Activated B cell treated with CpG ODN at 0.5 μM for 24 hours (primary cell): ENCODE results near the gene MPG. TPM values are rescaled to one million over a fixed set of nuclear protein-coding genes. Genes with fewer than 3 reads are reported as not detected.

Experiments
- ATAC-seq: fragments of 200-7000 bp; cut with Tn5 transposase; one replicate; pipeline ENCODE4 v1.10.0; 2021; ENCODE audit warnings: low read depth, mild to moderate bottlenecking, moderate library complexity
- CTCF ChIA-PET: fragments of 350-600 bp; sonication (Branson Sonifier 250); formaldehyde crosslinking; loops from one replicate; lab custom pipeline; 2021; ENCODE audit warnings: antibody characterized with exemption; lab: Charles Lee
- POLR2A ChIA-PET: fragments of 350-600 bp; sonication (Branson Sonifier 250); formaldehyde crosslinking; loops from one replicate; lab custom pipeline; 2021; ENCODE audit warnings: antibody characterized with exemption; lab: Charles Lee
- DNase-seq: peaks from one replicate; pipeline ENCODE4 v3.0.0; 2022
- H3K27ac Mint-ChIP-seq: one replicate; pipeline ENCODE4 v1.8.0; 2020; ENCODE audit warnings: mixed read lengths
- H3K27me3 Mint-ChIP-seq: one replicate; pipeline ENCODE4 v1.8.0; 2021; ENCODE audit warnings: mixed read lengths
- H3K36me3 Mint-ChIP-seq: one replicate; pipeline ENCODE4 v1.8.0; 2021; ENCODE audit warnings: low read depth, mixed read lengths
- H3K4me1 Mint-ChIP-seq: one replicate; pipeline ENCODE4 v1.8.0; 2021; ENCODE audit warnings: mixed read lengths
- H3K4me3 Mint-ChIP-seq: one replicate; pipeline ENCODE4 v1.8.0; 2020; ENCODE audit warnings: mild to moderate bottlenecking, mixed read lengths
- H3K9me3 Mint-ChIP-seq: one replicate; pipeline ENCODE4 v1.8.0; 2020; ENCODE audit warnings: mixed read lengths
- intact Hi-C: fragments of 100-400 bp; cut with micrococcal nuclease; formaldehyde crosslinking; loops from one replicate; pipeline ENCODE4 v1.15.1; 2024
- total RNA-seq: library from RNA; stranded (reverse); gene quantifications from 2 replicates; pipeline ENCODE4 v1.2.3, GENCODE V29; 2022
- TF ChIP-seq, protein P1 (sequence below): fragments of 200-600 bp; IDR thresholded peaks from one replicate; pipeline ENCODE4 v1.8.0; 2022; ENCODE audit warnings: antibody characterized with exemption, mild to moderate bottlenecking

Gene MPG
- total RNA-seq, 1 donor from 2014 or later: 51.7 TPM

DNA sequence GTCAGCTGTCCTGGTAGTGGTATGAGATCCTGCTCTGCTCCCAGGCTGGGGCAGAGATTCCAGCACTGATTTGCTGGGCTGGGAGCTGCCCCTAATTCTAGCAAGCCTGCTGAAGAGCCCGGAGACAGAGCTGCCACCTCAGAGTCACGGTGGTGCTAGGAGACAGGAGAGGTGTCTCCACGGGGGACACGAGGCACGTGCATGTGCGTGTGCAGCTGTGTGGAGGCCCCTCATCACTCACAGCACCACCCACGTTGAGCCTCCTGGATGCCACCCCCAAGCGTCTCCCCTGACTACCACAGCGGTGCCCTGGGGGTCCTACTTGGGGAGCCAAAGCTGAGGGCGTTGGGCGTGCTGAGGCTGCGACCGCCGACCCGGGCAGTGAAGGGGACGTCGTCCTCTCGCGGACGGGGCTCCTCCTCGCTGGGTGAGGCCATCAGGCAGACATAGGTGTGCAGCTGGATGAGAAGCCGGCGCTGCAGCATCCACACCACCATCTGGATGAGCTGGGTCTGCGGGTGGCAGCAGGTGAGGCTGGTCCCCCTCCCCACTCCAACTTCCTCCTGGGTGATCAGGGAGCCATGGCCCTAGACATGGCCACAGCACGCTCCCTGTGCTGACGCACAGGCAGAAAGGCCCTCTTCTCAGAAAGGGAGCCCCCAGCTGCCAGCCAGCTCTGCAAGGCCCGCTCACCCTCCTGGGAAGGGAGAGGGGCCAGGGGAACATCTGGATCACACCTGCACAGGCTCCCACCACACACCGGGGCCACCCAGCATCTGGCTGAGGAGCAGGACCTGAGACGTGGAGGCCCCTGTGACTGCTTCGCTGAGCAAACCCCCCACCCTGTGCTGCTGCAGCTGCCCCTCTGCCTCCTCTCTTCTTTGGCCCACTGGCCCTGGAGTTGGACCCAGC lies 11.6 kb downstream of the MPG start:
- TF ChIP-seq, protein P1, sequence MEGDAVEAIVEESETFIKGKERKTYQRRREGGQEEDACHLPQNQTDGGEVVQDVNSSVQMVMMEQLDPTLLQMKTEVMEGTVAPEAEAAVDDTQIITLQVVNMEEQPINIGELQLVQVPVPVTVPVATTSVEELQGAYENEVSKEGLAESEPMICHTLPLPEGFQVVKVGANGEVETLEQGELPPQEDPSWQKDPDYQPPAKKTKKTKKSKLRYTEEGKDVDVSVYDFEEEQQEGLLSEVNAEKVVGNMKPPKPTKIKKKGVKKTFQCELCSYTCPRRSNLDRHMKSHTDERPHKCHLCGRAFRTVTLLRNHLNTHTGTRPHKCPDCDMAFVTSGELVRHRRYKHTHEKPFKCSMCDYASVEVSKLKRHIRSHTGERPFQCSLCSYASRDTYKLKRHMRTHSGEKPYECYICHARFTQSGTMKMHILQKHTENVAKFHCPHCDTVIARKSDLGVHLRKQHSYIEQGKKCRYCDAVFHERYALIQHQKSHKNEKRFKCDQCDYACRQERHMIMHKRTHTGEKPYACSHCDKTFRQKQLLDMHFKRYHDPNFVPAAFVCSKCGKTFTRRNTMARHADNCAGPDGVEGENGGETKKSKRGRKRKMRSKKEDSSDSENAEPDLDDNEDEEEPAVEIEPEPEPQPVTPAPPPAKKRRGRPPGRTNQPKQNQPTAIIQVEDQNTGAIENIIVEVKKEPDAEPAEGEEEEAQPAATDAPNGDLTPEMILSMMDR: no peak
- intact Hi-C loops: no loop called here
- Mint-ChIP-seq H3K9me3 (no peaks in the 10 kb centered on the region), H3K27me3 (no peaks in the 10 kb centered on the region), H3K27ac (no peak overlapping the region), H3K36me3 (peaks cover 56% of the 10 kb centered on the region), H3K4me3 (no peak overlapping the region), H3K4me1 (peaks cover 13% of the 10 kb centered on the region)
- ATAC-seq (no peak), DNase-seq (no peak)
- ChIA-PET POLR2A (interaction anchor here (0.8 to 1.6 kb wide), 2 partner anchors 10 to 14 kb away, joined by 3 to 5 read pairs; no protein-coding TSS in a partner anchor), CTCF (interaction anchor here (11.3 kb wide), 1 partner anchor 26 kb away, joined by 218 read pairs; no protein-coding TSS in a partner anchor)

DNA sequence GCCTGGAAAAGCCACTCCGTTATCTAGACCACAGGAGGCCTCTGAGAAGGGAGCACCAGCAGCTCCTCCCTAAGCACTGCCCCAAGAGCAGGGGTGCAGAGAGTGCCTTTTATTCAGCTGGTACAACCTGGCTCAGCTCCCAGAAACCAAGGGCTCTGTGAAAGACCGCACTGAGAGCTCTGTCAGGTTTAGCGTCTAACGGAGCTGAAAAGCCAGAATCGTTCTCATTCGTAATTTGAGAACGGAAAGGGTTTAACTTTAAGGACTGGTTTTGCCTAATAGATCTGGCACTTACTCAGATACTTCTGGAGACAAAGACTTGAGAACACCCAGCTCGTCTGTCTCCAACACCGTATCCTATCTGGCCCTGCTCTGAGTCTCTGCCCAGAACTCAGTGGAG lies 13.5 kb downstream of the MPG start:
- TF ChIP-seq, protein P1: no peak
- POLR2A ChIA-PET: no interaction called here
- Mint-ChIP-seq H3K4me1 (no peaks in the 10 kb centered on the region), H3K9me3 (no peaks in the 10 kb centered on the region), H3K36me3 (peaks cover 46% of the 10 kb centered on the region), H3K27me3 (no peaks in the 10 kb centered on the region), H3K4me3 (no peak overlapping the region), H3K27ac (no peak overlapping the region)
- no peak for DNase-seq
- CTCF ChIA-PET: interaction anchor here (0.6 to 11.3 kb wide), 3 partner anchors 13 to 54 kb away, joined by 3 to 218 read pairs (median 6); no protein-coding TSS in a partner anchor
- intact Hi-C loops: no loop called here
- ATAC-seq: no peak

DNA sequence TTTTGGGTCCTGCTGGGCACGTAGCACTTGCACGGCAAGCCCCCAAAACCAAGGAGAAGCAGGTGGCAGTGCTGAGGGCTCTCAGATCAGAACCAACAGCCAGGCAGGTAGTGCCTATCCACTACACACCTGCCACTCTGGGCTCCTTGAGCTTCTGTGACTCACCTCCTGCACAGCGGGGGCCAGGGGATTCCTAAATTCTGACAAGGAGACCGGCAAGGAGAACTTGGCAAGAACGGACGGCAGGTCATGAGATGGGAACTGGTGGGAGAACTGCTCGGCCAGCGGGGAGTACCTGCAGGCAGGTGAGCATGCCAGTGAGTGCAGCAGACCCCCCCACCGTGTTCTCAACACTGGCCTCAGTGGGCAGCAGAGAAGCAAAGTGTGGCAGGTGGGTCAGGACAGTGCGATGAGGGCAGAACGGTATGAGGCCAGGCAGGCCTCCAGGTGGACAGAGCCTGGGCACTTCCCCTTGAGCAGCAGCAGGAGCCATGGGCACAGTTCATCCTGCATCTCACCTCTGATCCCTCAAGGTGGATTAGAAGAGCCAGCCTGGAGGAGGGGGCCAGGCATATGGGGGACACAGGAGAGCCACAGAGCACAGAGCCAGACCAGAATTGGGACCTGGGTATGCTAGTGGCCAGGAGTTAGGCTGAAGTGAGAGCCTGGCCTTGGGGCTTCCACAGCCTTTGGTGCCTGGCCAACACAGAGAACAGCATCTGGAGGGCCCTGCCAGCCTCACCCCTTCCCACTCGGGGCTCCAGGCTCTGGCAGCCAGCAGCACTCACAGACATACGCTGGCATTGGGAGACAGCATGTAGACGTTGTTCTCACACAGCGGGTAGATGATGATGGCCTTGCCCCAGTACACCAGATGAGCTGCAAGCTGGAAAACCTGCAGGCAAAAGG lies 14.7 kb downstream of the MPG start:
- no peak overlapping the region for H3K27ac Mint-ChIP-seq
- no peak overlapping the region for H3K4me3 Mint-ChIP-seq
- DNase-seq (no peak), ATAC-seq (no peak)
- H3K36me3 Mint-ChIP-seq: peaks cover 40% of the 10 kb centered on the region
- intact Hi-C loops: no loop called here
- H3K4me1 Mint-ChIP-seq: peaks cover 6% of the 10 kb centered on the region
- ChIA-PET POLR2A (no interaction called here), CTCF (interaction anchor here (11.3 kb wide), 1 partner anchor 29 kb away, joined by 218 read pairs; no protein-coding TSS in a partner anchor)
- H3K9me3 Mint-ChIP-seq: no peaks in the 10 kb centered on the region
- TF ChIP-seq, protein P1: no peak
- H3K27me3 Mint-ChIP-seq: no peaks in the 10 kb centered on the region

- Mint-ChIP-seq H3K4me1 (peaks cover 6% of the 10 kb centered on the region), H3K9me3 (no peaks in the 10 kb centered on the region), H3K4me3 (no peak overlapping the region), H3K27me3 (no peaks in the 10 kb centered on the region), H3K36me3 (peaks cover 35% of the 10 kb centered on the region), H3K27ac (no peak overlapping the region)
- ATAC-seq (no peak), DNase-seq (no peak)
- intact Hi-C loops: no loop called here
- POLR2A ChIA-PET: interaction anchor here (3.0 kb wide), 1 partner anchor 29 kb away, joined by 12 read pairs; no protein-coding TSS in a partner anchor
- TF ChIP-seq, protein P1: no peak
- CTCF ChIA-PET: interaction anchor here (1.4 to 11.3 kb wide), 4 partner anchors 9 to 31 kb away, joined by 4 to 218 read pairs (median 27); partner anchors contain the start of gene RHBDF1
These were observed 16.9 kb downstream of the MPG start for GRCh38 chr16:94918-95265.
